Activated gamma-delta T cell treated with anti-CD3 and anti-CD28 coated beads, Interleukin-2, amount 50 U/mL, for 16 hours (primary cell): ENCODE data around the gene POU4F2.

Source experiments
- DNase-seq: peaks from one replicate; pipeline ENCODE4 v3.0.0-alpha.2; 2020; ENCODE audit warnings: low read depth

The POU4F2 gene, protein sequence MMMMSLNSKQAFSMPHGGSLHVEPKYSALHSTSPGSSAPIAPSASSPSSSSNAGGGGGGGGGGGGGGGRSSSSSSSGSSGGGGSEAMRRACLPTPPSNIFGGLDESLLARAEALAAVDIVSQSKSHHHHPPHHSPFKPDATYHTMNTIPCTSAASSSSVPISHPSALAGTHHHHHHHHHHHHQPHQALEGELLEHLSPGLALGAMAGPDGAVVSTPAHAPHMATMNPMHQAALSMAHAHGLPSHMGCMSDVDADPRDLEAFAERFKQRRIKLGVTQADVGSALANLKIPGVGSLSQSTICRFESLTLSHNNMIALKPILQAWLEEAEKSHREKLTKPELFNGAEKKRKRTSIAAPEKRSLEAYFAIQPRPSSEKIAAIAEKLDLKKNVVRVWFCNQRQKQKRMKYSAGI

DNA sequence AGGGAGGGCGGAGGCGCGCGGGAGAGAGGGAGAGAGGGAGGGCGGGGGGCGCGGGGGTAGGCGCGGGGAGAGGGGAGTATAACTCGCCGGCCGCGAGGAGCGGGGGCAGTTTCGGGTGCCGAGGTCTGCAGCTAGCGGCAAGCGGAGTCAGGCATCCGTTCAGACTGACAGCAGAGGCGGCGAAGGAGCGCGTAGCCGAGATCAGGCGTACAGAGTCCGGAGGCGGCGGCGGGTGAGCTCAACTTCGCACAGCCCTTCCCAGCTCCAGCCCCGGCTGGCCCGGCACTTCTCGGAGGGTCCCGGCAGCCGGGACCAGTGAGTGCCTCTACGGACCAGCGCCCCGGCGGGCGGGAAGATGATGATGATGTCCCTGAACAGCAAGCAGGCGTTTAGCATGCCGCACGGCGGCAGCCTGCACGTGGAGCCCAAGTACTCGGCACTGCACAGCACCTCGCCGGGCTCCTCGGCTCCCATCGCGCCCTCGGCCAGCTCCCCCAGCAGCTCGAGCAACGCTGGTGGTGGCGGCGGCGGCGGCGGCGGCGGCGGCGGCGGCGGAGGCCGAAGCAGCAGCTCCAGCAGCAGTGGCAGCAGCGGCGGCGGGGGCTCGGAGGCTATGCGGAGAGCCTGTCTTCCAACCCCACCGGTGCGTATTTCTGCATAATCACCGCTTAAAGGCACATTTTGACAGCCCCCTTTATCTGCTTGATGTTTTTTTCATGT, at the start of gene POU4F2:
TSS of gene POU4F2 (plus strand) at position 108 of the 720 bp plus-strand sequence. CDS start at position 356, 248 bp downstream.
- no peak for DNase-seq

DNA sequence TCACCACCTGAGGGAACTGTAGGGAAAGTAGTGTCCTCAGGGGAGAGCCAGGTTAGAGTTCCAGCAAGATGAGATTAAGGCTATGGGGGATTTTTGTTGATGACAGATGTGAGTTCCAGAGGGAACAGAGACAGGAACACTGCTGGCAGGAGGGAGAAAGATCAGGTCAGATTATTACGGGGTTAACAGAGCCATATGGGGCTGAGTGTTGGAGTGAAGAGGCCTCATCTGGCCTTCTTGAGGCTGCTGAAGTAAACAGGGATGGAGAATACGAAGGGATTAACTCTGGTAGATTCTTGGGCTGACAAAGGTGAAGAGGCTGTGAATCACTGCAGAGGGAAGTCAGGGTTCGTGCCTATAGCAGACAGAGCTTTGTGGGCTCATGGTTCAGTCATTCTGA, 47.9 kb upstream of the POU4F2 start:
- DNase-seq: no peak

DNA sequence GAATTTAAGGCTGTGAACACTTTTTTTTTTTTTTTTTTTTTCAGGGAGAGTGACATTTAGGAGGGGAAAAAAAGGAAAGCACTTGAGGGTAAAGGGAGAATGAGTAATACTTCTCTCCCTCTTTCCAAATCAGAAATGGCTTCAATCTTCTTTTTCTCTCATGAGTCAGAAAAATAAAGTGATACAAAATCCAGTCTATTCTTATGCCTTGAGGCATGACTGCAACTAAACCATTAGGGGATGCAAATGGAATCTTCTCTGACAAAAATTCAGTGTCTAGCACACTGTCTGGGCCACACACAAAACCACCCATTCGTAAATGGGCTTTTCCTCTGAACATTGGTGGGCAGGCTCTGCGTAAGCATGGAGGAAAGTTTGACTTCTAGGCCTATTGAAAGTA, 46.7 kb upstream of the POU4F2 start:
- DNase-seq: no peak

GRCh38 chr4:146632770-146633470, 5.8 kb upstream of the POU4F2 start:
- no peak for DNase-seq

GRCh38 chr4:146633471-146633800, 5.3 kb upstream of the POU4F2 start:
- DNase-seq: no peak

GRCh38 chr4:146634825-146635224, 3.9 kb upstream of the POU4F2 start:
- no peak for DNase-seq

GRCh38 chr4:146637621-146638332, 916 bp upstream of the POU4F2 start:
- DNase-seq: no peak

- no peak for DNase-seq
These were observed 334 bp upstream of the POU4F2 start for GRCh38 chr4:146638333-146638785.

- no peak for DNase-seq
These were observed 826 bp downstream of the POU4F2 start for GRCh38 chr4:146639506-146639932.

GRCh38 chr4:146640021-146640464, 1.4 kb downstream of the POU4F2 start:
- no peak for DNase-seq

DNA sequence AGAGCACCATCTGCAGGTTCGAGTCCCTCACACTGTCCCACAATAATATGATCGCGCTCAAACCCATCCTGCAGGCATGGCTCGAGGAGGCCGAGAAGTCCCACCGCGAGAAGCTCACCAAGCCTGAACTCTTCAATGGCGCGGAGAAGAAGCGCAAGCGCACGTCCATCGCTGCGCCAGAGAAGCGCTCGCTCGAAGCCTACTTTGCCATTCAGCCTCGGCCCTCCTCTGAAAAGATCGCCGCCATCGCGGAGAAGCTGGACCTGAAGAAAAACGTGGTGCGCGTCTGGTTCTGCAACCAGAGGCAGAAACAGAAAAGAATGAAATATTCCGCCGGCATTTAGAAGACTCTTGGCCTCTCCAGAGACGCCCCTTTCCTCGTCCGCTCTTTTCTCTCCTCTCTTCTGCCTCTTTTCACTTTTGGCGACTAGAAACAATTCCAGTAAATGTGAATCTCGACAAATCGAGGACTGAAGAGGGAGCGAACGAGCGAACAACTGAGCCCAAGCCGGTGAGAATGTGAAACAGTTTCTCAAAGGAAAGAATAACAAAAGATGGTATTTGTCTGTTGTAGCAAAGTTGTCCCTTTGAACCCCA, 1.9 kb downstream of the POU4F2 start:
- DNase-seq: no peak

- no peak for DNase-seq
These were observed 3.1 kb downstream of the POU4F2 start for GRCh38 chr4:146641762-146642161.

DNA sequence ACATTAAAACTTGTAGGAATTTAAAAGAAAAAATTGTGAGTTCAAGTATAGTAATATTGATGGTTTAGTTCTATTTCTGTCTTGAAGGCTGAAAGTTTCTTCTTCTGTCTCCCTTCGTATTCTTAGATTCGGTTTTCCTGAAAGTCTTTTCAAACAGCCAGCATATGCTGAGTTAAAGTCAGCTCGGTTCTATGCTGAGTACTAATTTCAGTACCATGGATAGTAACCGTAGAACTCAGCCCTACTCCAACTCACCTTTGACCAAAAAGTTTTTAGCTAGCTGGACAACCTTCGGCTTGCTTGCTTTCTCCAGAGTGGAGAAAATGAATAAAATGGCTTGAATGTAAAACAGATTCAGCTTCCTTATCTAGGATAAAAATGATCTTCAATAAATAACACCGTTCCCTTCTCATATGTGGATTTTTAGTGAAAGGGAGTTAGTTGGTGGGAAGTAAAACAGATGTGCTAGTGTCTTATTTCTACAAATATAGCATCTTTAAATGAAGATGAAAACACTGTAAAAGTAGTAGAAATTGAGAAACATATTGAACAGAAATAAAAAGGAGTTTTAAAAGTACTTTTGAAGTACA, 5.2 kb downstream of the POU4F2 start:
- DNase-seq: no peak

DNA sequence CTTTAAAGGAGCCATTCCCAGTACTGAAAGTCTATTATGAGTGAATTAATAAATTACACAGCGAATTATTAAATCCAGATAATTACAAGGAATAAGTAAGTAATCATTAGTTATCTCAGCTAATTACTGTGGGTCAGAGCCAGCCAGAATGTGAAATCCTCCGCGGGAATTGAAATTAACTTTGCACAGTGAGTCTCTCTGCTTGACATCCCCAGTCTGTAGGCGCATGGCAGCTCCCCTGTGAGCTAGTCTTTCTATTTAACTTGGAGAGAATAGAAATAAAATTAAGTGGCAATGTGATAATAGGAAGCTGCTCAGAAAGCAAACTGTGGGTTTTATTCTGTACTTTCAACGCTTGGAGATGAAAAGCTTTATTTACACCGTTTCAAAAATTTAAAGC, 7.2 kb downstream of the POU4F2 start:
- DNase-seq: no peak

GRCh38 chr4:146646593-146647325, 8.1 kb downstream of the POU4F2 start:
- DNase-seq: no peak

DNA sequence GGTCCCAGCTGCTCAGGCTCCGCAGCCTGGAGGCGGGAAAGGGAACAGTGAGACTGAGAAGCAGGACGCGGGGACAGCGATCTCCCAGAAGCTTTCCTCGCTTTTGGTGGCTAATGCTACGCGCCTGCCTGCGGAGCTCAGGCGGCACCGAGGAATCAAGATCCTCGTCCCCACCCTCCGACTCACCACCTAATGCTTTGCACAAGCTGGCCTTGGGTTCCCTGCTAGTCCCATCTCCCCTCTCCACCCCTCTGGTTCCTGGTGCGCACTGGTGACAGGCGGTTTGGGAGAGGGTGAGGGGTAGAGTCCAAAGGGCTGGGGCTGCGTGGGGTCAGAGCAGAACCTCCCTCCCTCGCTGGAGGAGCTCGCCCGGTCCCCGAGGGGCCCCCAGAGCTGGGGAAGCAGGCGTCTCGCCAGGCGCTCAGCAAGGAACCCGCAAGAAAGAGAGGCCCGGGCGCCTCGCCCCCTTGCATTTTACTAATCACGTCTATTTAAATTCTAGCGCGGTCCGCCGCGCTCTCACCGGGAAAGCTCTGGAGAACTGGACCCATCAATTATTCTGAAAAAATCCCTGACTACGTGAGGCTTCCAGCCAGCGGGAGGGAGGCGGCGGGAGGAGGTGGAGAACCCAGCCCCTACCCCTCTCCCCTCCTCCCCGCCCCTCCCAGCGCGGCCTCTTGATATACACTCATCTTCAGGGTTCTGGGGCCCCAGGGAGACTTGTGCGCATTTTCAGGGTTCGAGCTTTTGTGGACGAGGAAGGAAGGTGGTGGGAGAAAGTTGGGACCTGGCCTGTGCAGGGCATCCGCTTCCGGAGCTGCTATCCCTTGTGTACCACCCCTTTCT, 9.1 kb downstream of the POU4F2 start:
- no peak for DNase-seq

- DNase-seq: no peak
These were observed 9.7 kb downstream of the POU4F2 start for GRCh38 chr4:146648461-146648783.

DNA sequence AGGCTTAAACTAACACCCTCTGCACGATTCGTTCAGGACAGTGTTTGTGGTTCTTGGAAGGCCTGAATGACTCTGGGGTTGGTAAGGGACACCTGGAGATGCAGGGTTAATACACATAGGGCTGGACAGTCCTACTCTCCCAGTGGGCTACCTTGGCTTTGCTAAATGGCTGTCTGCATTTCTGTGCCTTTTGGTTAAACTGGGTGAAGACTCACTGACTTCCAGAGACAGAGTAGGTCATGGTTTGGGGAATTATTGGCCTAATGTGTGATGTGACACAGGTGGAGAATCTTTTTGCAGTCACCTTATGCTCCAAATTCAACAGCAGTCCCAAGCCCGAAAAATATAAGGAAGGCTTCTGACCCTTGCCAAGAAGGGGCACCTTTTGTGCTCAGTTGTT, 10.5 kb downstream of the POU4F2 start:
- DNase-seq: no peak

GRCh38 chr4:146650034-146650433, 11.3 kb downstream of the POU4F2 start:
- DNase-seq: no peak
